GM18499 (cell line): ENCODE results near the gene LEPR.

Experiments used
- ATAC-seq: cut with Tn5 transposase; IDR thresholded peaks from one replicate; pipeline ENCODE4 v1.9.1; 2021; ENCODE audit warnings: moderate number of reproducible peaks; ENCODE audit not compliant: insufficient read depth, unreplicated experiment

LEPR gene

DNA sequence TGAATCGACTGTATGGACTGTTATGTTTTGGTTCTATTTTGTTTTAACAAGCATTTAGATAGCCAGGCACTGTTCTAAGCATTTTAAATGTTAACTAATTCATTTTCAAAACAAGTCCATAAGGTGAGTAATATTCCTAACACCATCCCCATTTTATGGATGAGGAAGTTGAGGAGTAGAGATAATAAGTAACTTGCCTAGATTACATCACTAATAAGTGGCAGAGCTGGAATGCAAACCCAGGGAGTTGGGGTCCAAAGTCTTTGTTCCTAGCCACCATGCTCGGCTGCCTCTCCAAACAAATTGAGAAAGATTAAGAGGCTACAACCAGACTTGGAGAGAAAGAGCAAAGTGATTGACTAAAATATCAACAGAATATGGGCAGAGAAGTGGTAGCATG lies 12.6 kb upstream of the LEPR start:
- no peak for ATAC-seq

DNA sequence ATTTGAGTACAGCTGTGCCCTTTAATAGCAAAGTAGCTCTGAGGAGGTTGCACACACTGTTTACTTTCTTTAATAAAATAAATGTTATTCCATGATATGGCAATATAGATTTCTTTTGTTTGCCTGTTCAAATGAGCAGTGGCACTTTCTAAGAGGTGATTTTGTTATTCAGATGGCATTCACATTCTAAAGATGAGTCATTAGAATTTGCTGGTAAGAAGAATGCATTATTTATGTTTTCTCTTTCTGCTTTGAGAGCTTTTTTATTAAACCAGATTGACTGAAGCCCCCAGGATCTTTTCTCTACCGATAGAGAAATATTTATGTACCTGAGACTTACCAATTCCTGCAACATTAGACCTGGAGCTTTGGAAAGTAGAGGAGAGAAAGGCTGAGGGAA lies 11.2 kb upstream of the LEPR start:
- no peak for ATAC-seq

DNA sequence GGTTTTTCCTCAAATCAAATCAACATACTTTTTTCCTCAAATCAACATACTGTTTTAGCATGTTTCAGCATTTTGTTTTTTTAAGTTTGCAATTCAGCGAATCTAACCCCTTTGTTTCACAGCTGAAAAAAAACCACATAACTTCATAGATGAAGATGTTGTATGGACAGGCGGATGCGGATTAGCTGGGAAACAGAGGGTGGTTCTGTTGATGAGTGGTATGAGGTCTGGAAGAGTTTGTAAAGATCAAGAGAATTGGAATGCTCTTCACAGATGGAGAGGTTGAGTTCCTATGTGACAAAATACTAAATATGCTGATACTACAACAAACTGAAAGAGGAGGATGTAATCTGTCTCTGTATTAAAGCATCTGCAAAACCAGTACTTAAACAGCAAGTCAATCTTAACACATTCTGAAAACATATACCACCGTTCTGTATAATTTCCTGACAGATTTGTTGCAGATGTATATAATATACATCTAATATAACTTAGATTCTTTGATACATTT lies 10.6 kb upstream of the LEPR start:
- no peak for ATAC-seq

DNA sequence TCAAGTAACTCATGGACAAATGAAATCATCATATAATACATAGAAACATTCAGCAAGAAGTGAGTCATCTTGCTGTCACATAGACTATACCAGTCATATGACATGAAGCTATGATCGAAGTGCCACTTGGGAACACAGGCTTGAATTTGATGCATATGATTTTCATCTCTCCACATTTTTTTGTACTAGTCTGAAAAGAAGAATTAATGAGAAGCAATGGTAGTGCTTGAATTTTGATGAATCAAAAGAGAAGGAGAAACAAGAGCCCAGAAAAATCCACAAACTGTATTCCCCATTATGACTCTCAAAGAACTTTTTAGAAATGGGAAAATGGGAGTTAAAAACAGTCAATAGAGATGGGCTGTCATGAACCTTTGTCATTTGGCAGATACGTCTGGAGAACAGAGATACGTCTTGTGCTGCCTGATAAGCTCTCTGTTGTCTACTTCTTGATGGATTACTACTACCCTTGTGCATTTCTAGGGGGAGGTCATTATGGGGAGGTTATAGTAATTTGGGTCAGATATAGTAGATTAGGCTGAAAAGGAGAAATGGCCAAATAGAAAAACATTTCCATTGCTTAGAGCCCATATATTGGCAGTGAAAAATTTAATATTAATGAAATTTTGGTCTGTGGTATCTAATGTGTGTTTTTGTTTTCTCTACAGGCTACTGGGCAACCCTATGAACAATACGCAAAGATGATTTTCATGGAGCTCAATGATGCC lies 8.0 kb upstream of the LEPR start:
- no peak for ATAC-seq

DNA sequence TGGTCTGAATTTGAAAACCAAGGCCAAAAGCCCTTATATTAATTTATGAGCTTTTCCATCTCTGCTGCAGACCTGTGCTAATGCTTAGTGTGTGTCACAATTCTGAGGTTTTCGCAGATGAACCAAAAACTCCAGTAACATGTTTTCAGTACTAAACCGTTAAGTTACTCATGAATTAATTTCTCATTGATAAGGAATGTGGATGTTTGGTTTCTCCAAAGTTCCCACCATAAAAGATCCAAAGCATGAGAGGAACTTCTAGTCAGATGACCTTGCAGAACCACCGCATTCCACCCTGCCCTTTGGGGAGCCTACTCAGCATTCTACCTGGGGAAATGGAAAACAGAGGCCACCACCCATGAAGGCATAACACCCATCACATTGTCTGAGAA lies 7.5 kb upstream of the LEPR start:
- ATAC-seq: no peak

DNA sequence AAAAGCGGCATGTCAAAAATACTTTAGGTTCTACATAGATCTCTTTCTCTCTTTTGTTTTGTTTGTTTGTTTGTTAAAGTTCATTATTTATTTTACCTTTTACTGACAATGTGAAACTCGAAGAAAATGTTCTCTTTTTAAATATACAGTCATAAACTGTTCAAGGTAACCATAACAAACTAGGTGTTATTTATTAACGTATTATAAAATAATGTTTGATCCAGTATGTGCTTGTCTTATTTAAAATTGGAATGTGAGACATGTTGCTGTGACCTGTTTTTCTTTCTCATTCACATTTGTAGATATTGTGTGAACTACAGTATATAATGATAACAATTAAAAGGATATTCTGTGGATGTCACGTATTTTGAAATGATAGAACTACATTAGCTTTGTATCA lies 5.9 kb upstream of the LEPR start:
- no peak for ATAC-seq

DNA sequence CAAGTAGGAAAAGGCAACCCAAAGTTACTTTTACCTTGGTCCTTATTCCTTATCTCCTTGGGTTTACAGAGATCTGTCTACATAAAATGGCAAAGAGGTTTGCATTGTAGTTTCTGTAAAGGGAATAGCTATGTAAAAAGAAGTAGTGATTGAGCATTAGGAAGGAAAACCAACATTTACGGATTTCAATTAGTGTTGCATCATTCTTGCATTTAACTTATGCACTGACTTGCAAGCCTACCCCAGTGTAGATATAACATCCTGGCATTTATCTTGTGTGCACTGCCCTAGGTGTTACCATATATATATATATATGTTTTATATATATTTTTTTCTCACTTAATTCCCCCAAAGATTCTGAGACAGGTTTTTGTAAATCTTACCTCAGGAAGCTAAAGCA lies 3.7 kb upstream of the LEPR start:
- ATAC-seq: no peak

DNA sequence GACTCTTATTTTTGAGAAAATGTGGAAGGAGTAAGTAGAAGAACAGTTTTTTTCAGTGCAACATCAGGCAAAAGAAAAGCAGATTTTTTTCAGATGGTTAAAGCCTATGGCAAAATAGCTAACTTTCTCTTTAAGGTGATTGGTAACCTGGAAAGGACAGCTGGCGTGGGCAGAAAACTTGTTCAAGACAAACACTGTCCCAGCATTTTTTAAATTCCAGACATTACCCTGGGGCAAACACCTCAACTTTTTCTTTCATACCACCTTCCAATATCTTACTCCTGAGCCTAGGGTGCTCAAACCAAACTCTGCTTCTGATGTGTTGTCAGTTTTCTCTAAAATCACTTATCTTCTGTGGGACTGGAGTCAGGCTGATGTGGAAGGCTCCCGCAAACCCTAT lies 2.7 kb upstream of the LEPR start:
- ATAC-seq: no peak

DNA sequence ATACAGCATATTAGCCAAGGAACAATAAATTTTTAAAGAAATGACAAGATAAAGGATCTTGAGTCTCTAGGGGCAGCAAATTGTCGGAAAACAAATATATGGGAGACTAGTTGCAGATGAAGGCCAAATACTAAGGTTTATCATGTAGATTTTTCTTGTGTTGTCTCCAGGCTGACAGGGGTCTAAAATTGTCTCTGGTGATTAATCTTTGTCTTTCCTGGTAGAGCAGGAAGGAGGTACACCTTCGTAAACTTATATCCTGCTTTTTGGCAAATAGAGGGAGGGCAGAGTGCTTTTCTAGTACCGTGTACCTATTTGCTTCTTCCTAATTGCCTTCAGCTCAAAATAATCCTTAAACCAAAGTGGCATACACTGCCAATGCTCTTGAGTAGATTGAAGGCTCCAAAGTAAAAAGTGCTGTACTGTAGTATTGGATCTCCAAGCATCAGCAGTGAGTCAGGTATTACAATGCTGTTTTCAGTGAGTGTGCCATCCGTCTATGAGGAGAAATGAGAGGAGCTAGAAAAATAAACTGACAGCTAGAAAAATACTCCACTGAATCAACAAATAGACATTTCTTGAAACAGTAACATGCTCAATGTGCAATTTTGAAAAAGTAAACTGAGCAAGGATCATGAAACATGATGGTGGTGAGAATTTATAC lies 1.8 kb upstream of the LEPR start:
- ATAC-seq: no peak

DNA sequence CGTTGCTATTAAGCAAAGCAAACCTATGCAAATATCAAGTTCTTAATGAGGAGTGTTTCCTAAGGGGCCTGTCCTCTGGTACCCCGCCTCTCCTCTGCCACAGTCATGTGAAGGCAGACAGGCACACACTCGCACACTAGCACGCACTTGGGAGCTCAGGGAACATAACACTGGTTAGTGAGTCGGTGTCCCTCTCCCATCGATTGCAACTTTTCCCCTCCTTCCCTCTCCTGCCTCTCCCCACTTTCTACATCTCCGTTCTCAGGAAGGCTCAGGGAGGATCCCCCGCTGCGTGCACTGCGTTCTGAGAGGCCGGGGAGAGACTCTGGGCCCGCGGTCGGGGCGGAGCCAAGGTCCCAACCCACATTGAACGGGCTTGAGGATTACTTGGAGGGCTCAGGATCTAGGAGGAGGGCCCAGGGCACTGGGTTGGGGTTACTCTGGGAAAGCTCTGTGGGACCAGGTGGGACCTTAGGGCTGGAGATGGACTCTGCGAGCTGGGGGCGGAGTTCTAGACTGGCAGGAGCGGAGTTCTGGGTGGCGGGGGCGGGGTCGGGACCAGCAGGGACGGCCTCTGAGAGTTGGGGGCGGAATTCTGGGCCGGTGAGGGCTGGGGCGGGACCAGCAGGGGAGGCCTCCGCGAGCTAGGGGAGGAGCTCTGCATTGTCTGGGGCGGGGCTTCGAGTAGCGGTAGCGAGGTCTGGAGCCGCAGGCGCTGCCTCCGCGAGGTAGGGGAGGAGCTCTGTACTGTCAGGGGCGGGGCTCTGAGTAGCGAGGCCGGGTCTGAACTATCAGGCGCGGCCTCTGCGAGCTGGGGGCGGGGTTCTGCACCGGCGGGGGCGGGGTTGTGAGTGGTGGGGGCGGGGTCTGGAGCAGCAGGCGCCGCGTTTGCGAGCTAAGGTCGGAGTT lies 533 bp upstream of the LEPR start:
- ATAC-seq: peak; percentile 82

DNA sequence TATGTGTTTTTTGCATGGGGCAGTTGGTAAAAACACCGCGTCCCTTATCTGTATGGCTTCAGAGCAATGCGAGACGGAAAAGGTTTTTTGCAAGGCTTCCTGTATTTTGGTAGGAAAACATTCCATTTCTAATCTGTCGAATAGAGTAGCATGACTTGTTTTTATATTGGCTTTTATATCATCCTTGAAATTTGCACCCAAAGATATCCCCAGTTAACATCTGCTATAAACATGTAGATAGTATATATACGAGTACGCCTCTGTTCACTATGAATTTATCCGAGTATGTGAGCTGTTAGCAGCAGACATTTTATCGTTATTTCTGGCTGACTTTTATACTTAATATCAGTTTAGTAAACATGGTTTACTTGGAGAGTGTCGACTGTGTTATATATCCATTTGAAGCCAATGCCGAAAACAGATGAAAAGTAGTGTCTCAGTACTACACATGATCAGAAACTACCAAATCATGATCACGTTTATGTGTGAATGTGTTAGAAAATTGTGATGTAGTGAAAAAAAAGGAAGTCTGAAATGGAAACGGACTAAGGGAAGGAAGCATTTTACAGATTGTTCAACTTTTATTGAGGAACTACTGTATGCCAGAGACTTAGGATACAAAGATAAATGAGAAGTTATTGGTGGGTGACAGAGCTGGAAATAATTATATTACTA lies 1.0 kb downstream of the LEPR start:
- ATAC-seq: no peak

DNA sequence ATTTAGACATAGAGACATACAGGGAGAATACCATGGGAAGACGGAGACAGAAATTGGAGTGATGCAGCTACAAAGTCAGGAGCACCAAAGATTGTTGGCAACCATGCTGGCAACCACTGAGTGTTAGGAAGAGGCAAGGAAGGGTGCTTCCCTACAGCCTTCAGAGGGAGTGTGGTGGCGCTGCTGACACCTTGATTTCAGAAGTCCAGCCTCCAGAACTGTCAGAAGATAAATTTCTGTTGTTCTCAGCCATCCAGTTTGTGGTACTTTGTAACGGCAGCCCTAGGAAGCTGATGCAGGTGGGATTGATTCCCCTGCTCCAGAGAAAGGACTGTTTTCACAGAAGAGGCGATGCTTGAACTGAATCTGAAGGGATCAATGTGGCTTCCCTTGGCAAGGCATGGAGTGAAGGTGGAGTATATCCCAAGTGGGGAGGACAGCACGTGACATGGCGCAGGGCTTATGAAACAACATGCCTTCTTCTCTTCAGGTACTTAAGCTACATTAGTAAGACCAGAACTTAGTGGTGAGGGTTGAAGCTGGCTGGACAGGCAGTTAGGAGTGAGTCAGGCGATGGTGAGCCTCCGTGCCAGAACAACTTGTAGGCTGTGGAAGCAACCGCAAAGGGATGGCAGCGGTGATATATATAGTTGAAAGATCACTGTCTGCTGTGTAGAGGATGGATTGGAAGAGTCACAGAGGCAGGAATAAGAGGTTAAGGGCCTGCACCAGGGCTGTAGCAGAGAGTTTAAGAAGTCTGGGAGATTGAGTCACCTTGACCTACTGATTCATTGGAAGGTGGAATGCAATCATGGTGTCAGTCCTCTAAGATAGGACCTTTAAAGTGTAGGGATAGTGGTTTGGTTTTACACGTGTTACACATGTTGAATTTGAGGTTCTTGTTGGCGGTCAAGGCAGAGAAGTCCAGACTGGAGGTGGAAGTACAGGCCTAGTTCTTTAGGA lies 2.1 kb downstream of the LEPR start:
- ATAC-seq: no peak

DNA sequence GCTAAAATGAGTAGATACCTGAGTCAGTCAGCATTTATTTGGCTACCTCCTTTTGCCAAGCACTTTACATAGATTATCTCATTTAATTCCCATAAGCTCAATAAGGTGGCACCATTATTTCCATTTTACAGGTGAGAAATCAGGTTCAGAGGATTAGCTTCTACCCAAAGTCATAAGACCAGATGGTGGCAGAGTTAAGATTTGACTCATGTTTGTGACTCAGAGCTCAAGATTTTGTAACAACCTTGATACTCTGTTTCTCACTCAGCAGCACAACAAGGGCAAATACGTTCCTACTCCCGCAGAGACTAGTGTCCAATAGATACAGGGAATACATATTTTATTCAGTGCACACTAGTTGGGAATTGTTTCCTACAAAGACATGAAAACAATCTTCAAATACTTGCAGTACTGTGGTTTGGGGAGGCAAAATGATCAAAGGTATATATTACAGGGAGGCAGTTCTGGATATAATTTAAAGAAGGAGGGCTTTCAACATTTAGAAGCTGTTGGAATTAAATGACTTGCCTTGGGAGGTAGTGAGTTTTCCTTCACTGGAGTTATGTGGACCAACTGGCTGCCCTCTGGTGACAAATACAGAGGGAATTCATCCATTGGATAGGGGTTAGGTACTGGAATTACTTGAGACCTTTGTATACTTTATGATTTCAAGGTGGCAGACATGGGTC lies 3.6 kb downstream of the LEPR start:
- no peak for ATAC-seq

DNA sequence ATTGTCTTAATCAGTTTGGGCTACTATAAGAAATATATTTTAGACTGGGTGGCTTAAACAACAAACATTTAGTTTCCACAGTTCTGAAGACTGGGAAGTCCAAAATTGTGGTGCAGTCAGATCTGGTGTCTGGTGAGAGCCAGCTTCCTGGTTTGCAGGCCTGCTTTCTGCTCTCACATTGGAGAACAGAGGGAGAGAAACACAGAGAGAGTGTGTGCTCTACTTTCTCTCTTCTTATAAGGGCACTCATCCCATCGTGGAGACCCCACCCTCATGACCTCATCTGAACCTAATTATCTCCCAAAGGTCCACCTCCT lies 4.1 kb downstream of the LEPR start:
- ATAC-seq: no peak

DNA sequence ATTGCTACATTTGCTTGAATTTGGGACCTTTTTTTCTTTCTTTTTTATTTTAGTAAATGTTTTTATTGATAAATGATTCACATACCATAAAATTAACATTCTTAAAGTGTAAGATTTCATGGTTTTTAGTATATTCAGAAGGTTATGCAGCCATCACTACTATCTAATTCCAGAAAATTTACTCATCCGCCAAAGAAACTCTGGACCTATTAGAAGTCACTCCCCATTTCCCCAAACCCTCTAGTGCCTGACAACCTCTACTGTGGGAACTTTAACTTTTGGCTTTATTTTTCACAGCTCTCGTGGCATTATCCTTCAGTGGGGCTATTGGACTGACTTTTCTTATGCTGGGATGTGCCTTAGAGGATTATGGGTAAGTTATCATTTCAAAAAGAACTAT lies 4.5 kb downstream of the LEPR start:
- ATAC-seq: no peak

DNA sequence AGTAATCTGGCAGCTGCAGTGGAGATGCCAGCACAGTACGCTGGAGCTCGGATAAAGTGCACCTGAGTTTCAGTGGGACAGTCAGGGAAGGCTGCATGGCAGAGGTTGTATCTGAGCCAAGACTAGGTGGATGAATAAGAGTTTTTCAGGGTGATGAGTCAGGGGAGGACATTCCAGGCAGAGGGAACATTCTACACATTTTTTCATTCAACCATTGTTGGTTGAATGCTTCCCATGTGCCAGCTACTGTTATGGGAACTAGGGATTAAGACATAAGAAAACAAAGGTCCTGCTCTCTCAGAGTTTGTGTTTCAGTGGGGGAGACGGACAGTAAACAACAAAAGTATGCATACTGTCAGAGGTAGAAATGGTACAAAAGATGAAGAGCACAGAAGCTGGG lies 5.2 kb downstream of the LEPR start:
- no peak for ATAC-seq

DNA sequence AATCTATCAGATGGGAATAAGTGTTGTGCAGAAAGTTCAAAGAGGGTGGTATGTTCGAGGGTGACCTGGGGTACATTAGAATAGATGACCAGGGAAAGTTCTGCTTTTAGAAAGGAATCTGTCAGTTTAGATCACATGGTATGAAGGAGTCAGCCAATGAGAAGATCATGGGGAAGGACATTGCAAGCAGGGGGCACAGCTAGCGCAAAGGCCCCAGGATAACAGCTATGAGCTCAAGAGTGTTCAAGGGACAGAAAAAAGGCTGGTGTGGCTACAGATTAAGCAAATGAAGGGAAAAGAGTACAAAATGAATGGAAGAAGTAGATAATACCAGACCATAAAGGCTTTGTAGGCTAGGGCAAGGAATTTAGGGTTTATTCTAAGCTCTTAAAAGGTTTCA lies 8.6 kb downstream of the LEPR start:
- no peak for ATAC-seq

DNA sequence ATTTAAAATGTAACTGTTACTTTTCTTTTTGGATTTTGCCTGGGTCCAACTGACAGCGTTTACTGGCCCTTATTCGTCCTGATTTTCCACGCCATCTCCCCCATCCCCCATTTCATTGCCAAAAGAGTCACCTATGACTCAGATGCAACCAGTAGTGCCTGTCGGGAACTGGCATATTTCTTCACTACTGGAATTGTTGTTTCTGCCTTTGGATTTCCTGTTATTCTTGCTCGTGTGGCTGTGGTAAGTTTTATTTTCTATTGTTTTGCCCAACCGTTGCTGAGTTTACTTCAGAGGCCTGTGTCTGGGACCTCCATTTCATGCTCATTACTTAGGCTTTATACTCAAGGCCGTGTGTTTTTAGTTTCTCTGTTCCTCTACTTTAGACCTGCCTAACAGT lies 9.3 kb downstream of the LEPR start:
- no peak for ATAC-seq

DNA sequence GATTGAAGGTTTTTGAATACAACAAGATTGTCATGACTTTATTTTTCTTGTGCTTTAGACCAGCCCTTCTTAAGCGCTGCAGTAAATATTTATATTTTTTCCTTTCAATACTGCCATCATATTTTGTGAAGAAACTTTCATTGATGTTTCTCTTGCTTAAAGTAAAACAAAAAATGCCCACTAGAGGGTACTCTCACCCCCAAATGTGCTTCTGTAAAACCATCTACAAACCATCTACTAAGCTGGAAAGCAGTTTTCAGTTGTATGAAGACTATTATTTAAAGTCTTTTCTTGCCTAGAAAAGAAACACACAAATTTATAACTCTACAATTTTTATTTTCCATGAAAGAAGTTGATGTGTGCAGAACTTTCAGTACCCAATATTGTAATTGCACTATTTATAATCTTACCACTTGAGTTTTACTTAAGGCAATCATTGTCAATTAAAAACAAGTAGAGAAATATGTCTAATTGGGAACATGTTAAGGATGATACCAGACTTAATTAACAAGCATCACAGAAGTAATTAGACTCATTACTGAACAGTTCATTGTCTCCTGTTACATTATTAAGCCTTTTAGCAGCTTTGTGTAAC lies 10.7 kb downstream of the LEPR start:
- ATAC-seq: no peak
